ENCODE measurements around the gene EPB41L2.

- TF ChIP-seq, protein P1, sequence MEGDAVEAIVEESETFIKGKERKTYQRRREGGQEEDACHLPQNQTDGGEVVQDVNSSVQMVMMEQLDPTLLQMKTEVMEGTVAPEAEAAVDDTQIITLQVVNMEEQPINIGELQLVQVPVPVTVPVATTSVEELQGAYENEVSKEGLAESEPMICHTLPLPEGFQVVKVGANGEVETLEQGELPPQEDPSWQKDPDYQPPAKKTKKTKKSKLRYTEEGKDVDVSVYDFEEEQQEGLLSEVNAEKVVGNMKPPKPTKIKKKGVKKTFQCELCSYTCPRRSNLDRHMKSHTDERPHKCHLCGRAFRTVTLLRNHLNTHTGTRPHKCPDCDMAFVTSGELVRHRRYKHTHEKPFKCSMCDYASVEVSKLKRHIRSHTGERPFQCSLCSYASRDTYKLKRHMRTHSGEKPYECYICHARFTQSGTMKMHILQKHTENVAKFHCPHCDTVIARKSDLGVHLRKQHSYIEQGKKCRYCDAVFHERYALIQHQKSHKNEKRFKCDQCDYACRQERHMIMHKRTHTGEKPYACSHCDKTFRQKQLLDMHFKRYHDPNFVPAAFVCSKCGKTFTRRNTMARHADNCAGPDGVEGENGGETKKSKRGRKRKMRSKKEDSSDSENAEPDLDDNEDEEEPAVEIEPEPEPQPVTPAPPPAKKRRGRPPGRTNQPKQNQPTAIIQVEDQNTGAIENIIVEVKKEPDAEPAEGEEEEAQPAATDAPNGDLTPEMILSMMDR (IDR thresholded peaks at IDR 0.05): no peak
- TF ChIP-seq POLR2AphosphoS5 (IDR thresholded peaks at IDR 0.05): no peak
- TF ChIP-seq POLR2A (IDR thresholded peaks at IDR 0.05): no peak
- TF ChIP-seq EP300 (IDR thresholded peaks at IDR 0.05; ENCODE audit: low read depth): no peak
Measured at GRCh38 chr6:131004387-131004755, 58.7 kb downstream of the EPB41L2 start.
